HCT116 (cell line): ENCODE data around the gene ANKRD37.

ENCODE experiments used
- ATF3 ChIP-seq: IDR thresholded peaks from 2 replicates; pipeline ENCODE4 v1.6.1; 2012
- CTCF ChIP-seq, 3 experiments: fragments of 200-600 bp in 1 of 3; sonication (generic) in 1 of 3; IDR thresholded peaks in 2 of 3; conservative IDR thresholded peaks in 1 of 3; 2 replicates each; pipeline ENCODE4 v1.5.1; 2012 to 2017; ENCODE audit warnings: low read depth in 2 of 3, low read length in 2 of 3, antibody characterized with exemption in 1 of 3, borderline replicate concordance in 1 of 3, control low read depth in 1 of 3, mild to moderate bottlenecking in 1 of 3, mixed read lengths in 1 of 3, mixed run types in 1 of 3, moderate library complexity in 1 of 3; ENCODE audit not compliant: insufficient read depth in 1 of 3
- EGR1 ChIP-seq: IDR thresholded peaks from 2 replicates; pipeline ENCODE4 v1.6.1; 2012; ENCODE audit warnings: low read depth
- EZH2 ChIP-seq: fragments of 200-600 bp; sonication (generic); IDR thresholded peaks from 2 replicates; pipeline ENCODE4 v1.6.1; 2017; ENCODE audit warnings: antibody characterized with exemption, mixed run types
- REST ChIP-seq: IDR thresholded peaks from 2 replicates; pipeline ENCODE4 v1.6.1; 2012; ENCODE audit warnings: low read depth
- ZBTB33 ChIP-seq: IDR thresholded peaks from 2 replicates; pipeline ENCODE4 v1.6.1; 2011; ENCODE audit warnings: mild to moderate bottlenecking, low read length, moderate library complexity; ENCODE audit not compliant: insufficient replicate concordance; ENCODE audit errors: extremely low read depth

- TF ChIP-seq ATF3 (no peak), ZBTB33 (no peak), EZH2 (no peak), CTCF (IDR thresholded peaks at IDR 0.05 in 2 of 3, conservative IDR thresholded peaks at IDR 0.05 in 1 of 3; ENCODE audit: borderline replicate concordance in 1 of 3, insufficient read depth in 1 of 3, low read depth in 2 of 3, low read length in 2 of 3) (no peak), REST (no peak), EGR1 (no peak)
Observed at GRCh38 chr4:185408432-185408831, 11.8 kb downstream of the ANKRD37 start.
